ENCODE data around the gene NAGK.
"Not testable (repeated sequence)": the region's sequence is repeated elsewhere in the genome, so short reads cannot be mapped to it uniquely, and the experiment has no call there.

NAGK gene

GRCh38 chr2:71073475-71073874 is 5.0 kb downstream of the NAGK start:
- peaks cover 24% of the 10 kb centered on the region for H3K36me3 ChIP-seq (ENCODE audit: low read depth)
- no peak overlapping the region for H3K27ac ChIP-seq (ENCODE audit: poor library complexity, severe bottlenecking)
- TF ChIP-seq CTCF (IDR thresholded peaks at IDR 0.05; ENCODE audit: poor library complexity, severe bottlenecking) = no peak

GRCh38 chr2:71074893-71075395 is 6.5 kb downstream of the NAGK start:
- no peak for DNase-seq (ENCODE audit: low spot score)
- no peak for ATAC-seq (ENCODE audit: low read depth)
- Histone ChIP-seq H3K27me3 (ENCODE audit: insufficient read depth, poor library complexity, severe bottlenecking) (no peaks in the 10 kb centered on the region), H3K9me3 (ENCODE audit: severe bottlenecking) (no peaks in the 10 kb centered on the region), H3K36me3 (ENCODE audit: low read depth) (peaks cover 24% of the 10 kb centered on the region), H3K4me1 (ENCODE audit: insufficient read depth, poor library complexity, severe bottlenecking) (peaks cover 7% of the 10 kb centered on the region), H3K27ac (ENCODE audit: poor library complexity, severe bottlenecking) (no peak overlapping the region), H3K4me3 (ENCODE audit: severe bottlenecking) (no peak overlapping the region)
- TF ChIP-seq CTCF (IDR thresholded peaks at IDR 0.05; ENCODE audit: poor library complexity, severe bottlenecking) = no peak

More at GRCh38 chr2:71073475-71073874, 5.0 kb downstream of the NAGK start:
- DNase-seq (ENCODE audit: low spot score) (no peak), ATAC-seq (ENCODE audit: low read depth) (no peak)
- Histone ChIP-seq H3K4me1 (ENCODE audit: insufficient read depth, poor library complexity, severe bottlenecking) (peaks cover 12% of the 10 kb centered on the region), H3K9me3 (ENCODE audit: severe bottlenecking) (no peaks in the 10 kb centered on the region), H3K27me3 (ENCODE audit: insufficient read depth, poor library complexity, severe bottlenecking) (no peaks in the 10 kb centered on the region), H3K4me3 (ENCODE audit: severe bottlenecking) (no peak overlapping the region)

- Histone ChIP-seq H3K27me3 (ENCODE audit: insufficient read depth, poor library complexity, severe bottlenecking) (no peaks in the 10 kb centered on the region), H3K9me3 (ENCODE audit: severe bottlenecking) (no peaks in the 10 kb centered on the region), H3K4me1 (ENCODE audit: insufficient read depth, poor library complexity, severe bottlenecking) (no peaks in the 10 kb centered on the region), H3K36me3 (ENCODE audit: low read depth) (peaks cover 19% of the 10 kb centered on the region), H3K4me3 (ENCODE audit: severe bottlenecking) (no peak overlapping the region), H3K27ac (ENCODE audit: poor library complexity, severe bottlenecking) (no peak overlapping the region)
- no peak for TF ChIP-seq CTCF (IDR thresholded peaks at IDR 0.05; ENCODE audit: poor library complexity, severe bottlenecking)
- DNase-seq (ENCODE audit: low spot score) (no peak), ATAC-seq (ENCODE audit: low read depth) (no peak)
Observed at GRCh38 chr2:71078624-71079023, 10.2 kb downstream of the NAGK start.

GRCh38 chr2:71082402-71083252 is 14.2 kb downstream of the NAGK start:
- no peaks in the 10 kb centered on the region for H3K4me1 ChIP-seq (ENCODE audit: insufficient read depth, poor library complexity, severe bottlenecking)
- H3K9me3 ChIP-seq (ENCODE audit: severe bottlenecking) = no peaks in the 10 kb centered on the region
- H3K27me3 ChIP-seq (ENCODE audit: insufficient read depth, poor library complexity, severe bottlenecking) = no peaks in the 10 kb centered on the region
- TF ChIP-seq CTCF (IDR thresholded peaks at IDR 0.05; ENCODE audit: poor library complexity, severe bottlenecking) = no peak
- no peak for DNase-seq (ENCODE audit: low spot score)
- ATAC-seq (ENCODE audit: low read depth) = no peak
- H3K36me3 ChIP-seq (ENCODE audit: low read depth) = 0 out of 2 replicates have a peak, but pooled peaks cover 4% of the 10 kb centered on the region
- no peak overlapping the region for H3K27ac ChIP-seq (ENCODE audit: poor library complexity, severe bottlenecking)
- no peak overlapping the region for H3K4me3 ChIP-seq (ENCODE audit: severe bottlenecking)

GRCh38 chr2:71083297-71083696 is 14.8 kb downstream of the NAGK start:
- ATAC-seq (ENCODE audit: low read depth); H3K4me3 ChIP-seq (ENCODE audit: severe bottlenecking); H3K27me3 ChIP-seq (ENCODE audit: insufficient read depth, poor library complexity, severe bottlenecking); DNase-seq (ENCODE audit: low spot score); H3K4me1 ChIP-seq (ENCODE audit: insufficient read depth, poor library complexity, severe bottlenecking); H3K36me3 ChIP-seq (ENCODE audit: low read depth); H3K9me3 ChIP-seq (ENCODE audit: severe bottlenecking); H3K27ac ChIP-seq (ENCODE audit: poor library complexity, severe bottlenecking): not testable (repeated sequence)

GRCh38 chr2:71083752-71084312 is 15.4 kb downstream of the NAGK start:
- not testable (repeated sequence) for ATAC-seq (ENCODE audit: low read depth); H3K9me3 ChIP-seq (ENCODE audit: severe bottlenecking); H3K4me3 ChIP-seq (ENCODE audit: severe bottlenecking); H3K4me1 ChIP-seq (ENCODE audit: insufficient read depth, poor library complexity, severe bottlenecking); H3K36me3 ChIP-seq (ENCODE audit: low read depth); H3K27me3 ChIP-seq (ENCODE audit: insufficient read depth, poor library complexity, severe bottlenecking); H3K27ac ChIP-seq (ENCODE audit: poor library complexity, severe bottlenecking); DNase-seq (ENCODE audit: low spot score)

GRCh38 chr2:71085325-71086003 is 17.0 kb downstream of the NAGK start:
- H3K27ac ChIP-seq (ENCODE audit: poor library complexity, severe bottlenecking); H3K4me3 ChIP-seq (ENCODE audit: severe bottlenecking); H3K27me3 ChIP-seq (ENCODE audit: insufficient read depth, poor library complexity, severe bottlenecking); DNase-seq (ENCODE audit: low spot score); H3K9me3 ChIP-seq (ENCODE audit: severe bottlenecking); H3K4me1 ChIP-seq (ENCODE audit: insufficient read depth, poor library complexity, severe bottlenecking); H3K36me3 ChIP-seq (ENCODE audit: low read depth); ATAC-seq (ENCODE audit: low read depth): not testable (repeated sequence)
